ENCODE data around the gene WFS1. TPM values are rescaled to one million over a fixed set of nuclear protein-coding genes. Genes with fewer than 3 reads are reported as not detected.

Gene WFS1
- total and polyA plus RNA-seq, 2 of the 8 experiments (the other 6 are each of a cell fraction or from before 2014, with no cell fraction given): 29.1 to 43.1 TPM

DNA sequence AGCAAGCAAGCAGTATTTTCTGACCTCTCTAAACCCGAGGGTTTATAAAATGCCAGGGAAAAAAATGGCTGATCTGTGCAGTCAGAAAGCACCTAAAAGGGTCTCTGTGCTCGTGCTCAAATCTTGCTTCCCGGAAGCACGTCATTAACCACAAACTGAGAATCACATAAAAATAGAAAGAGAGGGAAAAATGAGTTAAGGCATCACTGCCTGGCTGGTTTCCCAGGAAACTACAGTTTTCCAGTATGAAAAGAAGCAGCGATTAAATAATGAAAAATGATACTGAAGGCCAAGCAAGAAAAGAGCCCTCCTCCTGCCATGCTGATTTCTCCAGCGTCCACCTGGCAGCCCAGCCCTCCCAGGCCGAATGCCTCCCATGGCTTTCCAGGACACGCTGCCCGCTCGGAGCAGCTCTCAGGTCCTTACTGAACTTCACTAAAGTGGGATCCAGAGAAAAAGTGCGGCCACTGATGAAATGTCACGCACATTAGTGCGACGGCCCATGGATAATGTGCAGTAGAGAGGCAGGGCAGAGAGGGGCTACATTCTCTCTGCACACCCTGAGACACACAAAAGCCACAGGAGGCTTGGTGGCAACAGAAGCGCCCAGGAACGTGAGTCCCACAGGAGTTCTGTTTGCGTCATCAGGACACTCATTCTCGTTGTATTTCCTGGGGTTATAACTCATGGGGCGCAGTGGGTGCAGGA, 80.4 kb downstream of the WFS1 start (continued):
- TF ChIP-seq RBBP5 (IDR thresholded peaks at IDR 0.05; ENCODE audit: borderline replicate concordance, low read depth, low read length) (no peak), SP4 (IDR thresholded peaks at IDR 0.05; ENCODE audit: low read length) (no peak), YY1 (IDR thresholded peaks at IDR 0.05; ENCODE audit: low read depth, low read length) (no peak)
